GM06990 (cell line): ENCODE results near the gene ARPP21.

Experiments
- DNase-seq: peaks from one replicate; pipeline ENCODE4 v3.0.0-alpha.2; 2011; ENCODE audit not compliant: insufficient read length; ENCODE audit errors: extremely low read depth
- H3K27me3 ChIP-seq: replicated peaks from 2 replicates; pipeline ENCODE4 v1.6.0; 2011; ENCODE audit warnings: low read length; ENCODE audit not compliant: control insufficient read depth, insufficient read depth
- H3K36me3 ChIP-seq: 2 replicates; pipeline ENCODE4 v1.5.1; 2011; ENCODE audit warnings: low read length; ENCODE audit not compliant: control insufficient read depth, insufficient read depth
- H3K4me3 ChIP-seq: replicated peaks from 2 replicates; pipeline ENCODE4 v1.5.1; 2011; ENCODE audit warnings: low read depth, mild to moderate bottlenecking, control low read depth, low read length
- TF ChIP-seq, protein P1 (sequence below): IDR thresholded peaks from 2 replicates; pipeline ENCODE4 v1.5.1; 2011; ENCODE audit warnings: low read length, control low read depth, mild to moderate bottlenecking, inconsistent platforms; ENCODE audit not compliant: insufficient read depth, poor library complexity, severe bottlenecking

Gene ARPP21

DNA sequence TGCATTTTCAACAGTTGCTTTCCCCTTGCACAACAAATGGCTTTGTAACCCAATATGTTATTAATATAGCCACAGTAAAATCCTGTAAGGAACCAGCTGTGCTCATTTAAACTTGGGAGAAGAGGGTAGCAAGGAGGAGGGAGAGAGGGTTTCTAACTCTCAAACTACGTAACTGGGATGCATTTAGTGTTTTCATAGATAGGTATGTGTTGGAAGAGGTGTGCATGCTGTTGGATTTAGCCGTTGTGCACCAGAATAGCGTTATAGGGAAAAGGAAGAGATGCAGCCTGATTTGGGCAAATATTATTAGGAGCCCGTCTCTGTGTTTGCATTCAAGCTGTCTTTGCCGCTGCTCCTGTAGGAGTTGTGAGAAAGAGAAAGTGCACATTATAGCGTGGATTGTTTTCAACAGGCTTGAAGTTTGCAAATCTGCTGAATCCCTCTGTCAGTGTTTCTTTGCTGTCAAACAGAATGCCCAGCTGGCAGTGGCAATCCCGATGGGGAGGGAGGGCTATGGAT, 39.4 kb downstream of the ARPP21 start:
- no peak for DNase-seq
- Histone ChIP-seq H3K36me3 (no peaks in the 10 kb centered on the region), H3K4me3 (no peak overlapping the region), H3K27me3 (no peaks in the 10 kb centered on the region)
- TF ChIP-seq, protein P1, sequence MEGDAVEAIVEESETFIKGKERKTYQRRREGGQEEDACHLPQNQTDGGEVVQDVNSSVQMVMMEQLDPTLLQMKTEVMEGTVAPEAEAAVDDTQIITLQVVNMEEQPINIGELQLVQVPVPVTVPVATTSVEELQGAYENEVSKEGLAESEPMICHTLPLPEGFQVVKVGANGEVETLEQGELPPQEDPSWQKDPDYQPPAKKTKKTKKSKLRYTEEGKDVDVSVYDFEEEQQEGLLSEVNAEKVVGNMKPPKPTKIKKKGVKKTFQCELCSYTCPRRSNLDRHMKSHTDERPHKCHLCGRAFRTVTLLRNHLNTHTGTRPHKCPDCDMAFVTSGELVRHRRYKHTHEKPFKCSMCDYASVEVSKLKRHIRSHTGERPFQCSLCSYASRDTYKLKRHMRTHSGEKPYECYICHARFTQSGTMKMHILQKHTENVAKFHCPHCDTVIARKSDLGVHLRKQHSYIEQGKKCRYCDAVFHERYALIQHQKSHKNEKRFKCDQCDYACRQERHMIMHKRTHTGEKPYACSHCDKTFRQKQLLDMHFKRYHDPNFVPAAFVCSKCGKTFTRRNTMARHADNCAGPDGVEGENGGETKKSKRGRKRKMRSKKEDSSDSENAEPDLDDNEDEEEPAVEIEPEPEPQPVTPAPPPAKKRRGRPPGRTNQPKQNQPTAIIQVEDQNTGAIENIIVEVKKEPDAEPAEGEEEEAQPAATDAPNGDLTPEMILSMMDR, result no peak

DNA sequence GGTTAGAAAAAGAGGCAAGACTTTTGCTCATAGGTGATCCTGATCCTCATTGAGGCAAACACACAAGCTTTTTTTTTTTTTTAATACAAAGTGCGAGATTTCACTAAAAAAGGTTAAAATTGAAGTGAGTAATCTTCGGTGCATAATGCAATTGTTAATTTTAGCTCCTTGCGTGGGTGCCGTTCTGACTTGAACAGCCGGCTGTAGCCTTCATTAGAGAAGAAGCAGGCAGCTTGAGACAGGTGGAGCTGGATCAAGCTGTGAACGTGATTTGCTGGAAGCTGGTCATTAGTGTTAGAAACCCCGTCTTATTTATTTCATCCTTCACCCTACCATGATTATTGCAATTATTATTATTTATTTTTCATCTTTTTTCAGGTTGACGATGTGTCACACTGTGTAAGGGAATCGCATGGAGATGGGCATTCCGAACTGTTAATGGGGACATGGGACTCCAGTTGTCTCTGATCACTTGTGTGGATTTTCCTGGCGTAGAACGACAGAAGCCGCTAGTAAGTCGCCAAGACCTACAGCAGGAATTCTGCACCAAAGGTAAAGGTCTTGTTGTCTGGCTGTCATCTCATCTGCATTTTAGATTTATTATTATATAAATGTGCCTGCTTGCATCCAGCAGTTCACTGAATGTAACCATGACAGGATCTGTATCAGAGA, 40.2 kb downstream of the ARPP21 start:
- H3K27me3 ChIP-seq, result no peaks in the 10 kb centered on the region
- H3K4me3 ChIP-seq, result no peak overlapping the region
- TF ChIP-seq, protein P1, result no peak
- no peak for DNase-seq
- H3K36me3 ChIP-seq, result no peaks in the 10 kb centered on the region

DNA sequence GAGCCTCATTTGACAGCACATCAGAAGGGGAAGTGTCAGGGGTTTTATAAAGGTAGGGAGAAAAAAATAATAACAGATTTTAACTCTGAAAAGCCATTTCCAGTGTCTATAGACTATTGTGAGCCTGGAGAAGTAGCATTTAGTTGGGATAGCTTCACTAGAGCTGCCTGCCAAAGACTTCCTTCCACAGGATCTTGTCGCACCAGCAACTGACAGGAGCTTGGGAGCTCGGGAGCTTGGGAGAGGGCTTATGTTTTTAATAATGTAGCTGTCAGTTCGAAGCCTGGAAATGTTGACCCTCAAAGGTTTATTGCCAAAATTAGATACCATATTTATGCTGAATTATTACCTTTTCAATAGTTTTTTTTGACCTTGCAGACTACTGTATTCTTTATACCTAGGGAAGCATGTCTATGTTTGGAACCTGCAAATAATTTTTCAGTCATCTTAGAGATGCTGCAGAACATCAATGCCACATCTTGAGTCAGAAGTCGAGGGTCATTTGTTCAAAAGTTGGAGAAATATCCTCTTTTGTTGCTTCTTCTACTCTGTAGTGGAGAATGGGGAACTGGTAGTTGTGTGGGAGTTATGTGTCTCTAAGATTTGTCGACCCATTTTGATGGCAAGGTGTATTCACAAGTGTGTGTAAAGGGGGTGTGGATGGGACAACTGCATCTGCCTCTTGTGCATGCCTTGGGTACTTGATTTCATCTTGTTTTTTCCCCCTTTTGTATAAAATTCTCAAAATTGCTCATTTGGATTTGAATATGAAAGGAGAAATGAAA, 41.7 kb downstream of the ARPP21 start:
- DNase-seq, result no peak
- H3K36me3 ChIP-seq, result no peaks in the 10 kb centered on the region
- no peak overlapping the region for H3K4me3 ChIP-seq
- no peaks in the 10 kb centered on the region for H3K27me3 ChIP-seq
- TF ChIP-seq, protein P1, result no peak

DNA sequence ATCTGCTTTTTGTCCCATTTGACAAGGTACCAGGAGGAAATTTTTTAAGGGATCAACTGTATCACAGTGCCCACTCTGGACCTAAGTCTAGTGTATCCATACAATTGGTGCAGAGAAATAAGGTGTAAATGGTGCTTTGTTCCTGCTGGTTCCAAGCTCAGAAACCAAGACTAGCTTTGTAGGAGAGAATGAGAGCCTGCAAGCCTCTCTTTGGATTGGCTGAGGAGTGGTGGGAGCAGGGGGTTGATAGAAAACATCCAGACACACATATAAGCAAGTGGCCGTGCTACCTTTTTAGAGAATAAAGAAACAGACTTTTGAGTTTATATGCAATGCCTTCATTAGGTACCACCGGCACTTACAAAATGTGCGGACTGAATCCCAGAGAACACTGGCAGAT, 45.8 kb downstream of the ARPP21 start:
- H3K4me3 ChIP-seq, result no peak overlapping the region
- no peak for DNase-seq
- TF ChIP-seq, protein P1, result no peak
- no peaks in the 10 kb centered on the region for H3K36me3 ChIP-seq
- H3K27me3 ChIP-seq, result no peaks in the 10 kb centered on the region

DNA sequence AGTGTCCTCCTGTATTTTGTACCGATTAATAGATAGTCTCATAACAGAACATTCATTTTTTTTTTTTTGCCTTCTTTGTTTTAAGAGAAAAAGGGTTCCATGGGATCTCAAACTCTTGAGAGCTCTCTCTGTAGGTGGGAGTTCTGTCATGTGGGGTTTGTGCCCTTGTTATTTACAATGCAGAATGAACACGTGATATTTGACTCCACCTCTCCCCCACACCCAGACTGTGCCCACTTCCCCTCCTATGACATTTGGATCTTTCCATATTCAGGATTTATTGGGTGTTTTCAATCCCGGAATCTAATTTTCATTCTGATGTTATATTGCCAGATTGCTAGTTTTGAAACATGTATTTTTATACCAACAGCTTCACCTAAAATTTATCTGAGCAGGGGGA, 49.5 kb downstream of the ARPP21 start:
- DNase-seq, result no peak
- H3K27me3 ChIP-seq, result no peaks in the 10 kb centered on the region
- H3K36me3 ChIP-seq, result no peaks in the 10 kb centered on the region
- TF ChIP-seq, protein P1, result no peak
- no peak overlapping the region for H3K4me3 ChIP-seq
